ENCODE data around the gene PLCB1. TPM values are rescaled to one million over a fixed set of nuclear protein-coding genes. Genes with fewer than 3 reads are reported as not detected.
A peak's percentile ranks its signal among the peaks of the same experiment; 100 is the strongest.

Gene PLCB1
- total RNA-seq, 1 donor = 35.4 TPM

- no peak overlapping the region for H3K4me3 ChIP-seq (ENCODE audit: low read depth, low read length)
- no peak for TF ChIP-seq CTCF (IDR thresholded peaks at IDR 0.05; ENCODE audit: insufficient read depth, low read depth, low read length)
- DNase-seq (ENCODE audit: low read depth) = no peak
Measured at GRCh38 chr20:8891039-8891438, 759.0 kb downstream of the PLCB1 start.

- no peak for DNase-seq (ENCODE audit: low read depth)
- no peak for TF ChIP-seq CTCF (IDR thresholded peaks at IDR 0.05; ENCODE audit: insufficient read depth, low read depth, low read length)
- H3K4me3 ChIP-seq (ENCODE audit: low read depth, low read length) = no peak overlapping the region
Measured at GRCh38 chr20:8895472-8895871, 763.4 kb downstream of the PLCB1 start.

- DNase-seq (ENCODE audit: low read depth) = no peak
- H3K4me3 ChIP-seq (ENCODE audit: low read depth, low read length) = no peak overlapping the region
- TF ChIP-seq CTCF (IDR thresholded peaks at IDR 0.05; ENCODE audit: insufficient read depth, low read depth, low read length) = no peak
Measured at GRCh38 chr20:8898823-8899222, 766.8 kb downstream of the PLCB1 start.

GRCh38 chr20:8901237-8902025, 769.4 kb downstream of the PLCB1 start:
- no peak overlapping the region for H3K4me3 ChIP-seq (ENCODE audit: low read depth, low read length)
- no peak for TF ChIP-seq CTCF (IDR thresholded peaks at IDR 0.05; ENCODE audit: insufficient read depth, low read depth, low read length)
- peak; percentile 7 for DNase-seq (ENCODE audit: low read depth)

- DNase-seq (ENCODE audit: low read depth) = no peak
- TF ChIP-seq CTCF (IDR thresholded peaks at IDR 0.05; ENCODE audit: insufficient read depth, low read depth, low read length) = no peak
Measured at GRCh38 chr20:8903655-8904605, 771.9 kb downstream of the PLCB1 start.

GRCh38 chr20:8909596-8909995, 777.5 kb downstream of the PLCB1 start:
- no peak overlapping the region for H3K4me3 ChIP-seq (ENCODE audit: low read depth, low read length)
- TF ChIP-seq CTCF (IDR thresholded peaks at IDR 0.05; ENCODE audit: insufficient read depth, low read depth, low read length) = no peak
- no peak for DNase-seq (ENCODE audit: low read depth)

More at GRCh38 chr20:8903655-8904605, 771.9 kb downstream of the PLCB1 start:
- H3K4me3 ChIP-seq (ENCODE audit: low read depth, low read length) = no peak overlapping the region

Measured in fibroblast of villous mesenchyme (primary cell).